Measurements from ENCODE around the gene SYT11.
A peak's percentile ranks its signal among the peaks of the same experiment; 100 is the strongest.
"Not testable (repeated sequence)": the region's sequence is repeated elsewhere in the genome, so short reads cannot be mapped to it uniquely, and the experiment has no call there.

SYT11 gene

GRCh38 chr1:155833665-155834295 is 25.6 kb upstream of the SYT11 start:
- in situ Hi-C loops (cut with HindIII; ENCODE audit: low sequenced_read_pairs) = no loop called here

DNA sequence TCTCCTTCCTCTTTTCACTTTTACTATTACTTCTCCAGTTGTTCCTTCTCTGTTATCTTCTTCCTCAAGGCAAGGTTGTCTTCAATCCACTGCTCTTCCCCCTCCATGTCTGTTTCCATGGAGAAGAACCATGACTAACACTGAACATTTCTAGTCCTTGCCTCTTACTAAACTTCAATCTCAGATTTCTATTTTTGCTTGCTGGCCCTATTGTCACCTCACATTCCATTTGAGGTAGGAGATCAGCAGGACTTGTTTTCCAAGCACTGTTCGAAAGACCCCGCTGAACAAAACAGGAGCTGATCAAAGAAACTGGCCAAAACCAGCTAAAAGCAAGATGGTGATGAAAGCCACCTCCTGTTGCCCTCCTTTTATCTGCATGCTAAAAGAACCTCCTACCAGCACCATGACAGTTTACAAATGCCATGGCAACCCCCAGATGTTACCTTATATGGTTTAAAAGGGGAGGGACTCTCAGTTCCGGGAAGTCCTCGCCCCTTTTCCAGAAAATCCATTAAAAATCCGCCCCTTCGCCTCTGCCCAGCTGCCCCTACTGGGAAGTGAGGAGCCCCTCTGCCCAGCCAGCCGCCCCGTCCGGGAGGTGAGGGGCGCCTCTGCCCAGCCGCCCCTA is 25.0 kb upstream of the SYT11 start:
- TF ChIP-seq, protein P1, sequence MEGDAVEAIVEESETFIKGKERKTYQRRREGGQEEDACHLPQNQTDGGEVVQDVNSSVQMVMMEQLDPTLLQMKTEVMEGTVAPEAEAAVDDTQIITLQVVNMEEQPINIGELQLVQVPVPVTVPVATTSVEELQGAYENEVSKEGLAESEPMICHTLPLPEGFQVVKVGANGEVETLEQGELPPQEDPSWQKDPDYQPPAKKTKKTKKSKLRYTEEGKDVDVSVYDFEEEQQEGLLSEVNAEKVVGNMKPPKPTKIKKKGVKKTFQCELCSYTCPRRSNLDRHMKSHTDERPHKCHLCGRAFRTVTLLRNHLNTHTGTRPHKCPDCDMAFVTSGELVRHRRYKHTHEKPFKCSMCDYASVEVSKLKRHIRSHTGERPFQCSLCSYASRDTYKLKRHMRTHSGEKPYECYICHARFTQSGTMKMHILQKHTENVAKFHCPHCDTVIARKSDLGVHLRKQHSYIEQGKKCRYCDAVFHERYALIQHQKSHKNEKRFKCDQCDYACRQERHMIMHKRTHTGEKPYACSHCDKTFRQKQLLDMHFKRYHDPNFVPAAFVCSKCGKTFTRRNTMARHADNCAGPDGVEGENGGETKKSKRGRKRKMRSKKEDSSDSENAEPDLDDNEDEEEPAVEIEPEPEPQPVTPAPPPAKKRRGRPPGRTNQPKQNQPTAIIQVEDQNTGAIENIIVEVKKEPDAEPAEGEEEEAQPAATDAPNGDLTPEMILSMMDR (IDR thresholded peaks at IDR 0.05; ENCODE audit: low read depth, low read length) = no peak
- peak; percentile 95 for DNase-seq (ENCODE audit: low read depth, low spot score)
- H3K4me3 ChIP-seq (ENCODE audit: low read depth, low read length) = no peak overlapping the region
- in situ Hi-C loops (cut with HindIII; ENCODE audit: low sequenced_read_pairs) = no loop called here

More at GRCh38 chr1:155833665-155834295, 25.6 kb upstream of the SYT11 start:
- TF ChIP-seq, protein P1 (IDR thresholded peaks at IDR 0.05; ENCODE audit: low read depth, low read length) = no peak
- no peak overlapping the region for H3K4me3 ChIP-seq (ENCODE audit: low read depth, low read length)
- DNase-seq (ENCODE audit: low read depth, low spot score) = no peak

DNA sequence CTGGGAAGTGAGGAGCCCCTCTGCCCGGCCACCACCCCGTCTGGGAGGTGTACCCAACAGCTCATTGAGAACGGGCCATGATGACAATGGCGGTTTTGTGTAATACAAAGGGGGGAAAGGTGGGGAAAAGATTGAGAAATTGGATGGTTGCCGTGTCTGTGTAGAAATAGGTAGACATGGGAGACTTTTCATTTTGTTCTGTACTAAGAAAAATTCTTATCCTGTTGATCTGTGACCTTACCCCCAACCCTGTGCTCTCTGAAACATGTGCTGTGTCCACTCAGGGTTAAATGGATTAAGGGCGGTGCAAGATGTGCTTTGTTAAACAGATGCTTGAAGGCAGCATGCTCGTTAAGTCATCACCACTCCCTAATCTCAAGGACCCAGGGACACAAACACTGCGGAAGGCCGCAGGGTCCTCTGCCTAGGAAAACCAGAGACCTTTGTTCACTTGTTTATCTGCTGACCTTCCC is 24.4 kb upstream of the SYT11 start:
- H3K4me3 ChIP-seq (ENCODE audit: low read depth, low read length); DNase-seq (ENCODE audit: low read depth, low spot score); in situ Hi-C loops (cut with HindIII; ENCODE audit: low sequenced_read_pairs): not testable (repeated sequence)

- no peak overlapping the region for H3K4me3 ChIP-seq (ENCODE audit: low read depth, low read length)
- TF ChIP-seq, protein P1 (IDR thresholded peaks at IDR 0.05; ENCODE audit: low read depth, low read length) = no peak
- DNase-seq (ENCODE audit: low read depth, low spot score) = no peak
- in situ Hi-C loops (cut with HindIII; ENCODE audit: low sequenced_read_pairs) = no loop called here
These were observed 23.8 kb upstream of the SYT11 start for GRCh38 chr1:155835548-155835947.

DNA sequence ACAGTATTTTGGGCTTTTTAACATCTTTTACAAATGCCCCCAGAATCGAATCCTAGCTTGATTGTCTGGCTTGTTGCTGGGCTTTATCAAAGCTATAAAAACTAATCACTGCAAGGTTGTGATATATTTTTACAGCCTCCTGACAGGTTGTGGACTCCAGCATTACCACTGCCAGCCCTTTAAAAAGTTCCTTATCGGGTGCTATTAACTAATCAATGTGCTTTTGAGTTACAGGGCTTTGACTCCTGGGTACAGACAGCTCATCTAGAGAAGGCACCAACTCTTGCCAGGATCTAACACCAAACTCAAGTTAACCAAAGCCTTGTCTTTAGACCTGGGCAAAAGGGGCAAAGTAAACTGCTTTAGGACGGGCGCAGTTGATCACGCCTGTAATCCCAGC is 19.0 kb upstream of the SYT11 start:
- no peak overlapping the region for H3K4me3 ChIP-seq (ENCODE audit: low read depth, low read length)
- no peak for DNase-seq (ENCODE audit: low read depth, low spot score)
- in situ Hi-C loops (cut with HindIII; ENCODE audit: low sequenced_read_pairs) = no loop called here
- TF ChIP-seq, protein P1 (IDR thresholded peaks at IDR 0.05; ENCODE audit: low read depth, low read length) = no peak

DNA sequence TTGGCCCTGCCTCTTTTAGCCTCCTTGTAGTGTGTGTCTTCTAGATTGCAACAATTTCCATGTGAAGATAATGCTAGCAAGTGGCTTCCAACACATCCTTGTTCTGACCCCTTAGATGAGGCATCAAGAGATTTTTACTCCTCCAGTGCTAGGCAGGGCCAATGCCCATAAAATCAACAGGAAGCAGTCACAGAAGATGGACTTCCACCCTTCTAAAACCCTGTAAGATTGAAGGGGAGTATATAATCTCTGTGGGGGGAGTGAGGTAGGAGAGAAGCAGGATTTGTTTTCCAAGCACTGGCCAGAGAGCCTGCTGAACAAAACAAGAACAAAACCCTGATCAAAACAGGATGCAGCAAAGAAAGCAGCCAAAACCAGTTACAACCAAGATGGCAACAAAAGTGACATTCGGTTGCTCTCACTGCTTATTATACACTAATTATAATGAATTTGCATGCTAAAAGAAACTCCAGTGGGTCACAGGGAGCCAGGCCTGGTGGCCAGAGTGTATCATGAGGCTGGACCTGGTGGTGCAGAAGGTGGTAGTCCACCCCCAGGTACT is 14.4 kb upstream of the SYT11 start:
- no peak for DNase-seq (ENCODE audit: low read depth, low spot score)

More for the DNA sequence above, 14.4 kb upstream of the SYT11 start:
- TF ChIP-seq, protein P1 (IDR thresholded peaks at IDR 0.05; ENCODE audit: low read depth, low read length) = no peak
- no peak overlapping the region for H3K4me3 ChIP-seq (ENCODE audit: low read depth, low read length)
- in situ Hi-C loops (cut with HindIII; ENCODE audit: low sequenced_read_pairs) = no loop called here

Measured in astrocyte of the spinal cord (primary cell).